MM.1S (cell line): Measurements from ENCODE around the gene EFEMP2.

Experiments used
- CTCF ChIP-seq: fragments of 300-600 bp; sonication (generic); IDR thresholded peaks from 2 replicates; pipeline ENCODE4 v1.5.1; 2016; ENCODE audit warnings: antibody characterized with exemption, low read length, mixed read lengths
- EZH2 ChIP-seq: fragments of 300-600 bp; sonication (generic); optimal IDR thresholded peaks from 2 replicates; pipeline ENCODE3; 2017; ENCODE audit warnings: low read depth, mild to moderate bottlenecking, antibody characterized with exemption, low read length, mixed read lengths

- TF ChIP-seq CTCF (no peak), EZH2 (no peak)
These were observed 47.8 kb upstream of the EFEMP2 start for GRCh38 chr11:65920372-65920802.
